GM10248 (cell line): ENCODE results near the gene PPP1R1A.

Experiments
- CTCF ChIA-PET: fragments of 300-600 bp; sonication (Branson Sonifier 250); formaldehyde crosslinking; extraction: SDS; loops from one replicate; lab custom pipeline; 2021; ENCODE audit warnings: antibody characterized with exemption; lab: Yijun Ruan, JAX
- POLR2A ChIA-PET: fragments of 350-650 bp; sonication (Branson Sonifier 250); formaldehyde crosslinking; extraction: SDS; loops from one replicate; lab custom pipeline; 2020; ENCODE audit warnings: antibody characterized with exemption; lab: Yijun Ruan, JAX
- DNase-seq: peaks from one replicate; pipeline ENCODE4 v3.0.0; 2012; ENCODE audit errors: extremely low spot score
- CTCF ChIP-seq: IDR thresholded peaks from 2 replicates; pipeline ENCODE4 v1.5.1; 2012; ENCODE audit warnings: mild to moderate bottlenecking, low read depth; ENCODE audit errors: extremely low read depth, missing control alignments, control extremely low read depth

PPP1R1A gene

GRCh38 chr12:54628186-54628846, 39.9 kb upstream of the PPP1R1A start:
- no peak for TF ChIP-seq CTCF
- DNase-seq = no peak
- ChIA-PET CTCF (interaction anchor here (0.8 to 1.4 kb wide), 2 partner anchors 16 to 48 kb away, joined by 3 read pairs; no protein-coding TSS in a partner anchor), POLR2A (no interaction called here)

- POLR2A ChIA-PET = no interaction called here
- no peak for DNase-seq
- TF ChIP-seq CTCF = no peak
- CTCF ChIA-PET = no interaction called here
These were observed 38.8 kb upstream of the PPP1R1A start for GRCh38 chr12:54627304-54627703.

- POLR2A ChIA-PET = no interaction called here
- TF ChIP-seq CTCF = no peak
- CTCF ChIA-PET = no interaction called here
- DNase-seq = no peak
These were observed 37.1 kb upstream of the PPP1R1A start for GRCh38 chr12:54625598-54625997.

GRCh38 chr12:54624315-54625279, 36.1 kb upstream of the PPP1R1A start:
- ChIA-PET POLR2A (no interaction called here), CTCF (no interaction called here)
- no peak for DNase-seq

GRCh38 chr12:54622463-54623183, 34.2 kb upstream of the PPP1R1A start:
- TF ChIP-seq CTCF = no peak
- DNase-seq = no peak
- ChIA-PET POLR2A (no interaction called here), CTCF (interaction anchor here (1.1 kb wide), 1 partner anchor 26 kb away, joined by 3 read pairs; no protein-coding TSS in a partner anchor)

More at GRCh38 chr12:54624315-54625279, 36.1 kb upstream of the PPP1R1A start:
- TF ChIP-seq CTCF = no peak
